ENCODE measurements around the gene IL10RB. TPM values are rescaled to one million over a fixed set of nuclear protein-coding genes. Genes with fewer than 3 reads are reported as not detected.

The IL10RB gene
- total and polyA plus RNA-seq, 2 experiments from 2014 or later, result 2.2 to 2.5 TPM

DNA sequence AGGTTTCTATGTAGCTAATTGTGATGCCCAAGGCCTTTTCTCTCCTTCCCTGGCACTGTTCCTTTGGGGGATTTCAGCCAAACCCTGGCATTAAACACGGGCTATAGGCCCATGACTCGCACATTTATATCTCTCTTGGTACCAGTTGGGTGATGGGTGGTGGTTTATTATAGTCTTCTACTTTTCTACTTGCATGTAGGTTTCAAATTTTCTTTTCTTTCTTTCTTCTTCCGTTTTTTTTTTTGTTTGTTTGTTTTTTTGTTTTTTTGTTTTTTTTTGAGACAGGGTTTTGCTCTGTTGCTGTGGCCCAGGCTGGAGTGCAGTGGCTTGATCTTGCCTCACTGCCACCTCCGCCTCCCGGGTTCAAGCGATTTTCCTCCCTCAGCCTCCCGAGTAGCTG lies 1.1 kb downstream of the IL10RB start:
- DNase-seq (ENCODE audit: low spot score) (no peak), ATAC-seq (no peak)
- Histone ChIP-seq H3K4me1 (ENCODE audit: insufficient read depth) (peaks cover 24% of the 10 kb centered on the region), H3K36me3 (ENCODE audit: insufficient read depth) (no peaks in the 10 kb centered on the region), H3K4me2 (peak overlapping the region; percentile 80), H3K4me3 (peak overlapping the region; percentile 80), H3K27me3 (ENCODE audit: insufficient read depth) (no peaks in the 10 kb centered on the region), H4K20me1 (replicated peaks; ENCODE audit: insufficient read depth) (no peaks in the 10 kb centered on the region; the same call in 1 of the 2 replicates), H2AFZ (peak overlapping the region; percentile 94; the same call in 1 of the 2 replicates), H3F3A (replicated peaks; ENCODE audit: low read depth) (0 out of 2 replicates have a peak, but pooled peaks cover 9% of the 10 kb centered on the region), H3K79me2 (replicated peaks; ENCODE audit: insufficient read depth) (no peaks in the 10 kb centered on the region), H3K9me2 (ENCODE audit: insufficient read depth) (no peaks in the 10 kb centered on the region), H3K27ac (ENCODE audit: low read depth) (no peak overlapping the region)
- no peak overlapping the region for H3K27ac Mint-ChIP-seq
- no peaks in the 10 kb centered on the region for H3K9me3 Mint-ChIP-seq
- TF ChIP-seq, protein P1, sequence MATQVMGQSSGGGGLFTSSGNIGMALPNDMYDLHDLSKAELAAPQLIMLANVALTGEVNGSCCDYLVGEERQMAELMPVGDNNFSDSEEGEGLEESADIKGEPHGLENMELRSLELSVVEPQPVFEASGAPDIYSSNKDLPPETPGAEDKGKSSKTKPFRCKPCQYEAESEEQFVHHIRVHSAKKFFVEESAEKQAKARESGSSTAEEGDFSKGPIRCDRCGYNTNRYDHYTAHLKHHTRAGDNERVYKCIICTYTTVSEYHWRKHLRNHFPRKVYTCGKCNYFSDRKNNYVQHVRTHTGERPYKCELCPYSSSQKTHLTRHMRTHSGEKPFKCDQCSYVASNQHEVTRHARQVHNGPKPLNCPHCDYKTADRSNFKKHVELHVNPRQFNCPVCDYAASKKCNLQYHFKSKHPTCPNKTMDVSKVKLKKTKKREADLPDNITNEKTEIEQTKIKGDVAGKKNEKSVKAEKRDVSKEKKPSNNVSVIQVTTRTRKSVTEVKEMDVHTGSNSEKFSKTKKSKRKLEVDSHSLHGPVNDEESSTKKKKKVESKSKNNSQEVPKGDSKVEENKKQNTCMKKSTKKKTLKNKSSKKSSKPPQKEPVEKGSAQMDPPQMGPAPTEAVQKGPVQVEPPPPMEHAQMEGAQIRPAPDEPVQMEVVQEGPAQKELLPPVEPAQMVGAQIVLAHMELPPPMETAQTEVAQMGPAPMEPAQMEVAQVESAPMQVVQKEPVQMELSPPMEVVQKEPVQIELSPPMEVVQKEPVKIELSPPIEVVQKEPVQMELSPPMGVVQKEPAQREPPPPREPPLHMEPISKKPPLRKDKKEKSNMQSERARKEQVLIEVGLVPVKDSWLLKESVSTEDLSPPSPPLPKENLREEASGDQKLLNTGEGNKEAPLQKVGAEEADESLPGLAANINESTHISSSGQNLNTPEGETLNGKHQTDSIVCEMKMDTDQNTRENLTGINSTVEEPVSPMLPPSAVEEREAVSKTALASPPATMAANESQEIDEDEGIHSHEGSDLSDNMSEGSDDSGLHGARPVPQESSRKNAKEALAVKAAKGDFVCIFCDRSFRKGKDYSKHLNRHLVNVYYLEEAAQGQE (IDR thresholded peaks at IDR 0.05; ENCODE audit: unreplicated experiment), result no peak
- TF ChIP-seq POLR2AphosphoS5 (IDR thresholded peaks at IDR 0.05; ENCODE audit: low read depth) (no peak), EZH2phosphoT487 (IDR thresholded peaks at IDR 0.05; ENCODE audit: unreplicated experiment) (no peak)
- peaks cover 19% of the 10 kb centered on the region for H3K27me3 Mint-ChIP-seq (ENCODE audit: insufficient read depth, low read depth, poor library complexity)
- peaks cover 24% of the 10 kb centered on the region for H3K4me1 Mint-ChIP-seq
- H3K4me3 Mint-ChIP-seq, result peak overlapping the region; percentile 75
- H3K36me3 Mint-ChIP-seq (ENCODE audit: low read depth), result peaks cover 5% of the 10 kb centered on the region; the same call in 1 of the 3 replicates

DNA sequence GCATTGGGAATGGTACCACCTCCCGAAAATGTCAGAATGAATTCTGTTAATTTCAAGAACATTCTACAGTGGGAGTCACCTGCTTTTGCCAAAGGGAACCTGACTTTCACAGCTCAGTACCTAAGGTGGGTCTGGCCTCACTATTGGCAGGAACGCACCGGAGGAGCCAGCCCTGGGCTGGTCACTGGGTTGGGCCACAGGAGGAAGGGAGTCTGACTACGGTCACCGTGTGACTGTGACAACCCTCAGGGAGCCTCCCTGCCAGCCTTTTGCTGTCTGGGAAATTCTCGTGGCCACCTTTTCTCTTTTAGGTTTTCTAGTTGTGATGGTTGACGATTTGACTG lies 2.2 kb downstream of the IL10RB start:
- Mint-ChIP-seq H3K27me3 (ENCODE audit: insufficient read depth, low read depth, poor library complexity) (peaks cover 19% of the 10 kb centered on the region), H3K9me3 (no peaks in the 10 kb centered on the region), H3K36me3 (ENCODE audit: low read depth) (no peaks in the 10 kb centered on the region; the same call in 2 of the 3 replicates), H3K27ac (no peak overlapping the region), H3K4me1 (peaks cover 24% of the 10 kb centered on the region), H3K4me3 (no peak overlapping the region)
- no peaks in the 10 kb centered on the region for H3K27me3 ChIP-seq (ENCODE audit: insufficient read depth)
- H3K4me3 ChIP-seq, result no peak overlapping the region
- no peak overlapping the region for H3K4me2 ChIP-seq
- ATAC-seq (no peak), DNase-seq (ENCODE audit: low spot score) (no peak)
- H3K27ac ChIP-seq (ENCODE audit: low read depth), result no peak overlapping the region
- H3K4me1 ChIP-seq (ENCODE audit: insufficient read depth), result peaks cover 24% of the 10 kb centered on the region
- no peaks in the 10 kb centered on the region for H3K9me2 ChIP-seq (ENCODE audit: insufficient read depth)
- 0 out of 2 replicates have a peak, but pooled peaks cover 9% of the 10 kb centered on the region for H3F3A ChIP-seq (replicated peaks; ENCODE audit: low read depth)
- H3K79me2 ChIP-seq (replicated peaks; ENCODE audit: insufficient read depth), result no peaks in the 10 kb centered on the region
- no peaks in the 10 kb centered on the region; the same call in 1 of the 2 replicates for H4K20me1 ChIP-seq (replicated peaks; ENCODE audit: insufficient read depth)
- no peaks in the 10 kb centered on the region for H3K36me3 ChIP-seq (ENCODE audit: insufficient read depth)
- no peak overlapping the region for H2AFZ ChIP-seq
- TF ChIP-seq, protein P2, sequence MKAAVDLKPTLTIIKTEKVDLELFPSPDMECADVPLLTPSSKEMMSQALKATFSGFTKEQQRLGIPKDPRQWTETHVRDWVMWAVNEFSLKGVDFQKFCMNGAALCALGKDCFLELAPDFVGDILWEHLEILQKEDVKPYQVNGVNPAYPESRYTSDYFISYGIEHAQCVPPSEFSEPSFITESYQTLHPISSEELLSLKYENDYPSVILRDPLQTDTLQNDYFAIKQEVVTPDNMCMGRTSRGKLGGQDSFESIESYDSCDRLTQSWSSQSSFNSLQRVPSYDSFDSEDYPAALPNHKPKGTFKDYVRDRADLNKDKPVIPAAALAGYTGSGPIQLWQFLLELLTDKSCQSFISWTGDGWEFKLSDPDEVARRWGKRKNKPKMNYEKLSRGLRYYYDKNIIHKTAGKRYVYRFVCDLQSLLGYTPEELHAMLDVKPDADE (IDR thresholded peaks at IDR 0.05), result no peak
- TF ChIP-seq STAT1 (IDR thresholded peaks at IDR 0.05; ENCODE audit: unreplicated experiment) (no peak), CREB1 (CRISPR knock-in tag; IDR thresholded peaks at IDR 0.05; ENCODE audit: low read depth) (no peak), EZH2phosphoT487 (IDR thresholded peaks at IDR 0.05; ENCODE audit: unreplicated experiment) (no peak), NANOG (IDR thresholded peaks at IDR 0.05; ENCODE audit: borderline replicate concordance) (no peak)
- TF ChIP-seq, protein P1 (IDR thresholded peaks at IDR 0.05; ENCODE audit: unreplicated experiment), result no peak
- TF ChIP-seq, protein P3, sequence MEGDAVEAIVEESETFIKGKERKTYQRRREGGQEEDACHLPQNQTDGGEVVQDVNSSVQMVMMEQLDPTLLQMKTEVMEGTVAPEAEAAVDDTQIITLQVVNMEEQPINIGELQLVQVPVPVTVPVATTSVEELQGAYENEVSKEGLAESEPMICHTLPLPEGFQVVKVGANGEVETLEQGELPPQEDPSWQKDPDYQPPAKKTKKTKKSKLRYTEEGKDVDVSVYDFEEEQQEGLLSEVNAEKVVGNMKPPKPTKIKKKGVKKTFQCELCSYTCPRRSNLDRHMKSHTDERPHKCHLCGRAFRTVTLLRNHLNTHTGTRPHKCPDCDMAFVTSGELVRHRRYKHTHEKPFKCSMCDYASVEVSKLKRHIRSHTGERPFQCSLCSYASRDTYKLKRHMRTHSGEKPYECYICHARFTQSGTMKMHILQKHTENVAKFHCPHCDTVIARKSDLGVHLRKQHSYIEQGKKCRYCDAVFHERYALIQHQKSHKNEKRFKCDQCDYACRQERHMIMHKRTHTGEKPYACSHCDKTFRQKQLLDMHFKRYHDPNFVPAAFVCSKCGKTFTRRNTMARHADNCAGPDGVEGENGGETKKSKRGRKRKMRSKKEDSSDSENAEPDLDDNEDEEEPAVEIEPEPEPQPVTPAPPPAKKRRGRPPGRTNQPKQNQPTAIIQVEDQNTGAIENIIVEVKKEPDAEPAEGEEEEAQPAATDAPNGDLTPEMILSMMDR (conservative IDR thresholded peaks at IDR 0.05; ENCODE audit: low read depth in 2 of 2), result no peak
